Measurements from ENCODE around the gene GNG12. TPM values are rescaled to one million over a fixed set of nuclear protein-coding genes. Genes with fewer than 3 reads are reported as not detected.

GNG12 gene
- total RNA-seq, 1 donor from 2014 or later: 23.2 TPM

DNA sequence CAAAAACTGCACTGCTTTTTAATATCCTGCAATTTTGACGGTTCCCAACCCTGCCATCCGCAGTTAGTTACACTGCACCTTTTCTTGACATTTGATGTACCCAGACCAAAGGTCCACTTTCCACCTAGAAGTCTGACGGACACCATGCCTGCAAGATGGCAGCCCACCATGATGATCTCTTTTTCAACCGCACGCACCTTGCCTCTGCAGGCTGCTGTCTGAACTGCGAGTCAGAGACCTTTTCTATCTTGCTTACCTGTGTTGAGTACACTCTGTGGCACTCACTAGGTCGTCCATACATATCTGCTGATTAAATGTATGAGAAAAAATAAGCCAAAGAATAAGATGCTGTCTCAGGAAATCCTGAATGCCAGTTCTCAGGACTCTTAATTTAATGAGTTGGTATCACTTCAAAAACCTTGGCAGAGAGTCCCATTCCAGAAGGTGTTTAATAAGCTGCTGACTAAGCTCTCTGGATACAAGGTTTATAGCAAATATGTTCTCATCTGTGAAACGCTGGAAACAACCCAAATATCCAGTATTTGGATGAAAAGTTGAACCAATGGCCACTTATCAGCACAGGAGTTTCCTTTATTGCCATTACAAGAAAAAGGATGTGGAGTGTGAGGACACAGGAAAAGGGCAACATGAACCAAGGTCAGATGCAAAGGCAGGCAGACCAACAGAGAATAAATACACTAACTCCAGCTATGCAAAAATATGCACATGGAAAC, 37.9 kb downstream of the GNG12 start:
- TF ChIP-seq CTCF (conservative IDR thresholded peaks at IDR 0.05): no peak
- H3K36me3 Mint-ChIP-seq: peaks cover 5% of the 10 kb centered on the region
- DNase-seq (ENCODE audit: extremely low spot score, unreplicated experiment): no peak
- no peaks in the 10 kb centered on the region for H3K27me3 Mint-ChIP-seq
- H3K27ac Mint-ChIP-seq: no peak overlapping the region
- no peak overlapping the region for H3K4me3 Mint-ChIP-seq
- H3K4me1 Mint-ChIP-seq (ENCODE audit: unreplicated experiment): peaks cover 31% of the 10 kb centered on the region
- H3K9me3 Mint-ChIP-seq: no peaks in the 10 kb centered on the region

- no peak for DNase-seq (ENCODE audit: extremely low spot score, unreplicated experiment)
- no peaks in the 10 kb centered on the region for H3K27me3 Mint-ChIP-seq
- peaks cover 31% of the 10 kb centered on the region for H3K4me1 Mint-ChIP-seq (ENCODE audit: unreplicated experiment)
- no peak overlapping the region for H3K4me3 Mint-ChIP-seq
- no peak for TF ChIP-seq CTCF (conservative IDR thresholded peaks at IDR 0.05)
- peaks cover 5% of the 10 kb centered on the region for H3K36me3 Mint-ChIP-seq
- H3K9me3 Mint-ChIP-seq: no peaks in the 10 kb centered on the region
- H3K27ac Mint-ChIP-seq: peak overlapping the region; percentile 34
These were observed 39.7 kb downstream of the GNG12 start for GRCh38 chr1:67793562-67793961.

DNA sequence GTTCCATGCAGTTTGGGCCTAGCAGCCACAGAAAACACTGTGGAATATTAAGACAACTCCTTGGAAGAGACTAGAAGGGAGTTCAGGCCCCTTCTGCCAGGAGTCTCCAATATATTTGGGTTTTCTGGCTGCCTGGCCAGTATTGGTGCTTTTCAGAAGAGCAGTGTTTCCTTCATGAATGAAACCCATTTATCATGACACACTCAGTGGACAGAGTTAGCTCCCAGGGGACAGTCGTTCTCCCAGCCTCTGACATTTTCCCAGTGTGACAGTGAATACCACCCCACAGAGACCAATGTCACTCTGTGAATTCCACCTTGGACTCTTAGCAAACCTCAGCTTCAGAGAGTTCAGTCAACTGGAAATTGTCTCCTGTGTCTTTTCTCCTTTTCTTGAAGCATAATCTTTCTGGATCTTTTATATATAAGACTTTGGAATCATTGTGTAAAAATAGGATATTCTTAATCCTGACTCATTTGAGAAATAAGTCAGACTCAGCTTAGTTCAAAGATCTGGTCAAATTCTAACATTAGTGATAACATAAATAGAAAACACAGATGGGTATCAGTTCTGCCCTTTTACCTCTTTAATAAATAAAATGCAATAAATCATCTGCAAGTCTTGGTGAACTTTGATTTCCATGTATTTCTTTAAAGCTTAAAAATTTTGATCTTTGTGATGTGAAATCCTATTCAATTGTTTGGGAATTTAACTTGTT, 40.4 kb downstream of the GNG12 start:
- H3K4me3 Mint-ChIP-seq: no peak overlapping the region
- H3K4me1 Mint-ChIP-seq (ENCODE audit: unreplicated experiment): peaks cover 31% of the 10 kb centered on the region
- no peak for TF ChIP-seq CTCF (conservative IDR thresholded peaks at IDR 0.05)
- no peak overlapping the region for H3K27ac Mint-ChIP-seq
- no peaks in the 10 kb centered on the region for H3K27me3 Mint-ChIP-seq
- DNase-seq (ENCODE audit: extremely low spot score, unreplicated experiment): no peak
- peaks cover 5% of the 10 kb centered on the region for H3K36me3 Mint-ChIP-seq
- no peaks in the 10 kb centered on the region for H3K9me3 Mint-ChIP-seq

DNA sequence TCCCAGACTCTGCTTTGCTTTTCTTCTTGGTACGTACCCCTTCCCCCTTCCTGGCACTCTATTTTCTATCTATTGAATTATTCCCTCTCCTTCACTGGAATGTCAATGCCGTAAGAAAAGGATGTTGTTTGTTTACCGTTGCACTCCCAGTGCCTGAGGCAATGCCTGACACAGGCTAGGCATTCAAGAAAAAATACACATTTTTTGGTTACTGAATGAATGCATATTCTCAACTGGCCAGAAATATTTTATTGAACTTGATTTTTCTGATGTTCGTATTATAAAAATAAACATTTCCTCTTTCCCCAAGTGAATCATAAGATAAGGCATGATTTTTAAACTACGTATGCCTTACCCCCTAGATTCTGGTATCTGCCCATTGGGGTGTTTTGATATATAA, 41.2 kb downstream of the GNG12 start:
- TF ChIP-seq CTCF (conservative IDR thresholded peaks at IDR 0.05): no peak
- H3K27me3 Mint-ChIP-seq: no peaks in the 10 kb centered on the region
- no peaks in the 10 kb centered on the region for H3K9me3 Mint-ChIP-seq
- H3K4me3 Mint-ChIP-seq: no peak overlapping the region
- H3K27ac Mint-ChIP-seq: peak overlapping the region; percentile 17
- H3K36me3 Mint-ChIP-seq: peaks cover 5% of the 10 kb centered on the region
- peaks cover 31% of the 10 kb centered on the region for H3K4me1 Mint-ChIP-seq (ENCODE audit: unreplicated experiment)
- DNase-seq (ENCODE audit: extremely low spot score, unreplicated experiment): no peak

GRCh38 chr1:67791686-67792085, 41.6 kb downstream of the GNG12 start:
- Mint-ChIP-seq H3K36me3 (peaks cover 4% of the 10 kb centered on the region), H3K4me1 (ENCODE audit: unreplicated experiment) (peaks cover 31% of the 10 kb centered on the region), H3K27ac (peak overlapping the region; percentile 17), H3K9me3 (no peaks in the 10 kb centered on the region), H3K27me3 (no peaks in the 10 kb centered on the region), H3K4me3 (no peak overlapping the region)
- TF ChIP-seq CTCF (conservative IDR thresholded peaks at IDR 0.05): no peak
- no peak for DNase-seq (ENCODE audit: extremely low spot score, unreplicated experiment)
